ENCODE data around the gene ELF4. TPM values are rescaled to one million over a fixed set of nuclear protein-coding genes. Genes with fewer than 3 reads are reported as not detected.
A peak's percentile ranks its signal among the peaks of the same experiment; 100 is the strongest.

The ELF4 gene
- 10 to 100 TPM; 23.9 to 27.5 TPM for total RNA-seq

GRCh38 chrX:130110379-130111219 lies at the start of gene ELF4:
Gene ELF4 (minus strand): TSS chrX:130110497. CDS start chrX:130081330, 29,167 bp downstream.
- no peaks in the 10 kb centered on the region for H3K9me3 Mint-ChIP-seq (ENCODE audit: low read depth)
- peaks cover 2% of the 10 kb centered on the region for H3K36me3 Mint-ChIP-seq (ENCODE audit: low read depth)
- ChIA-PET POLR2A (no interaction called here), CTCF (no interaction called here)
- intact Hi-C loops (cut with DNase I, micrococcal nuclease): loop anchor here in 1 of 2 experiments (1.0 to 2.0 kb wide), 3 partner anchors 10 to 62 kb away; no protein-coding TSS in a partner anchor
- H3K27me3 Mint-ChIP-seq: no peaks in the 10 kb centered on the region
- peak within 1 kb of the TSS; percentile 91 for H3K27ac Mint-ChIP-seq
- peak; percentile 77 for DNase-seq
- ATAC-seq: peak; percentile 68
- H3K4me3 Mint-ChIP-seq: peak within 1 kb of the TSS; percentile 92
- H3K4me1 Mint-ChIP-seq: peaks cover 46% of the 10 kb centered on the region

DNA sequence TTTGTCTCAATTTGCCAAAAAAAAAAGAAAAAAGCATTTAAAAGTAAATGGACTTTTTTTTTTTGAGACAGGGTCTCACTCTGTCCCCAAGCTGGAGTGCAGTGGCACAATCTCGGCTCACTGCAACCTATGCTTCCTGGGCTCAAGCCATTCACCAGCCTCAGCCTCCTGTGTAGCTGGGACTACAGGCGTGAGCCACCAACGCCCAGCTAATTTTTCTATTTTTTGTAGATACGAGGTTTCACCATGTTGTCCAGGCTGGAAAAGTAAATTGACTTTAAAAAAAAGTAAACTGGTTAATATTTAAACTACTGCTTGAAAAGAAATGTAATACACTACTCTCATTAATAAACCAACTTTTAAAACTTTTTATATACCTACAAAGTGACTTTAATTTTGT lies 49.5 kb upstream of the ELF4 start:
- no peak for ATAC-seq
- H3K4me1 Mint-ChIP-seq: peaks cover 35% of the 10 kb centered on the region
- no peak for DNase-seq
- ChIA-PET POLR2A (no interaction called here), CTCF (no interaction called here)
- no peak overlapping the region for H3K27ac Mint-ChIP-seq
- intact Hi-C loops (cut with DNase I, micrococcal nuclease): no loop called here
- no peaks in the 10 kb centered on the region for H3K9me3 Mint-ChIP-seq (ENCODE audit: low read depth)
- no peak overlapping the region for H3K4me3 Mint-ChIP-seq
- H3K36me3 Mint-ChIP-seq (ENCODE audit: low read depth): peaks cover 6% of the 10 kb centered on the region
- H3K27me3 Mint-ChIP-seq: no peaks in the 10 kb centered on the region

GRCh38 chrX:130158311-130158710 lies 48.0 kb upstream of the ELF4 start:
- ATAC-seq (no peak), DNase-seq (no peak)
- POLR2A ChIA-PET: no interaction called here
- CTCF ChIA-PET: no interaction called here
- peaks cover 11% of the 10 kb centered on the region for H3K36me3 Mint-ChIP-seq (ENCODE audit: low read depth)
- H3K4me1 Mint-ChIP-seq: peaks cover 25% of the 10 kb centered on the region
- no peak overlapping the region for H3K27ac Mint-ChIP-seq
- H3K4me3 Mint-ChIP-seq: no peak overlapping the region
- H3K9me3 Mint-ChIP-seq (ENCODE audit: low read depth): no peaks in the 10 kb centered on the region
- intact Hi-C loops (cut with DNase I, micrococcal nuclease): no loop called here
- H3K27me3 Mint-ChIP-seq: no peaks in the 10 kb centered on the region

DNA sequence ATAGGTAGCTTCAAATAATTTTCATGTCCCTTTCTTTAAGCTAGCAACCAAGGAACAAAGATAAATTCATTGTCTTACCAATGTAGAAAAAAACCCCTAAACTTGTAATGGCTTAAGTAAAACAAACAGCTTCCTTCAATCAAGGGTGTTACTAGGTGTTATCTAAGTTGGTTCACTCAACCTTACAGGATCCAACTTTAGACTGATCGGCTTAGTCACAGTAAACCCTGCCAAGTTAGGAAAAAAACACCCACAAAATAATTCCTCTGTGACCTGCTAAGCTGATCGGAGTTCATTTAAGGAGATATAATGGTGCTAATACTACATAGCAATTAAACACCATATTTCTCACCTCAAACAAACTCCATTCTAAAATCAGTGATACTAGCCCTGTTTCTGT lies 45.3 kb upstream of the ELF4 start:
- ChIA-PET POLR2A (interaction anchor here (0.6 kb wide), 1 partner anchor 15 kb away, joined by 3 read pairs; no protein-coding TSS in a partner anchor), CTCF (interaction anchor here (1.5 kb wide), 1 partner anchor 14 kb away, joined by 5 read pairs; no protein-coding TSS in a partner anchor)
- no peaks in the 10 kb centered on the region for H3K27me3 Mint-ChIP-seq
- no peak overlapping the region for H3K27ac Mint-ChIP-seq
- no peaks in the 10 kb centered on the region for H3K9me3 Mint-ChIP-seq (ENCODE audit: low read depth)
- peaks cover 15% of the 10 kb centered on the region for H3K4me1 Mint-ChIP-seq
- DNase-seq (no peak), ATAC-seq (no peak)
- no peak overlapping the region for H3K4me3 Mint-ChIP-seq
- intact Hi-C loops (cut with DNase I, micrococcal nuclease): no loop called here
- peaks cover 8% of the 10 kb centered on the region for H3K36me3 Mint-ChIP-seq (ENCODE audit: low read depth)

DNA sequence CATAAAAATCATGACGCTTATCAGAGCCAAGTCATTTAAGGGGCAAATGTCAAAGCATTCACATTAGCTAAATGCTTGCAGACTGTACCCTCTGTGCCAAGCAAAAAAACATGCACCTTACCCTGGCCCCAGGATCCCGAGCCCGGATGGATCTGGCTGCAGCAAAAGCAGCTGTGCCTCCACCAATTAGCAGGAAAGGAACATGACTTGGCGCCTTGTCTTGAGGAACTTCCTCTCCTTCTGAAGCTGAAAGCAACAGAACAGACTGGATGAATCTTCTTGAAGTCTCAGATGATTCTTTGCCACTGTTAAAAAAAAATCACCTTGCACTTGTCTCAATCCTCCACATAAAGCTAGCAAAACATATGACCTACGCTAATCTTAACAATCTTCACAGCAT lies 37.3 kb upstream of the ELF4 start:
- H3K36me3 Mint-ChIP-seq (ENCODE audit: low read depth): peaks cover 17% of the 10 kb centered on the region
- ATAC-seq: no peak
- ChIA-PET CTCF (no interaction called here), POLR2A (interaction anchor here (0.6 kb wide), 1 partner anchor 60 kb away, joined by 3 read pairs; no protein-coding TSS in a partner anchor)
- no peak overlapping the region for H3K4me3 Mint-ChIP-seq
- intact Hi-C loops (cut with DNase I, micrococcal nuclease): loop anchor here (5.0 to 10.0 kb wide), 2 partner anchors 45 to 47 kb away; no protein-coding TSS in a partner anchor
- no peaks in the 10 kb centered on the region for H3K27me3 Mint-ChIP-seq
- no peaks in the 10 kb centered on the region for H3K4me1 Mint-ChIP-seq
- DNase-seq: no peak
- H3K27ac Mint-ChIP-seq: peak overlapping the region; percentile 48
- H3K9me3 Mint-ChIP-seq (ENCODE audit: low read depth): no peaks in the 10 kb centered on the region

GRCh38 chrX:130145123-130145522 lies 34.8 kb upstream of the ELF4 start:
- Mint-ChIP-seq H3K4me3 (no peak overlapping the region), H3K9me3 (ENCODE audit: low read depth) (no peaks in the 10 kb centered on the region), H3K36me3 (ENCODE audit: low read depth) (peaks cover 23% of the 10 kb centered on the region), H3K27ac (no peak overlapping the region), H3K4me1 (no peaks in the 10 kb centered on the region), H3K27me3 (no peaks in the 10 kb centered on the region)
- intact Hi-C loops (cut with DNase I, micrococcal nuclease): loop anchor here (5.0 to 10.0 kb wide), 2 partner anchors 47 to 50 kb away; no protein-coding TSS in a partner anchor
- ATAC-seq (no peak), DNase-seq (no peak)
- ChIA-PET POLR2A (no interaction called here), CTCF (interaction anchor here (0.7 kb wide), 1 partner anchor 47 kb away, joined by 3 read pairs; no protein-coding TSS in a partner anchor)

DNA sequence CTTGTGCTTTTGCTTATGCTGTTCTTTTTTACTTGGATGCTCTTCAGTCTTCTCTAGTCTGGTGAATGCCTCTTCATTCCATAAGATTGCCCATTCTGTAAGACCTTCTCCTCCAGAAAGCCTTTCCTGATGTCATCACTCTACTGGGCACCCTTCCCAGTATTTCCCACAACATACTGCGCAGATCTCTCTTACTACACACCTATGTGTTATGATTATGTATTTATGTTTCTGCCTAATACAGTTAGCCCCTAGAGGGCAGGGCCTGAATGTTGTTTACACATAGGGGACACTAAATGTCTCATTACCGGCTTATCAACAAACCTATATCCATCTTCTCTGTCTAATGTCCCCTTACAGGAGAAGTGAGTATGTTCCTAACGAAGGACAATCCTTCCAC lies 34.2 kb upstream of the ELF4 start:
- CTCF ChIA-PET: no interaction called here
- Mint-ChIP-seq H3K9me3 (ENCODE audit: low read depth) (no peaks in the 10 kb centered on the region), H3K27ac (no peak overlapping the region), H3K4me1 (no peaks in the 10 kb centered on the region), H3K36me3 (ENCODE audit: low read depth) (peaks cover 23% of the 10 kb centered on the region), H3K27me3 (no peaks in the 10 kb centered on the region), H3K4me3 (no peak overlapping the region)
- intact Hi-C loops (cut with DNase I, micrococcal nuclease): loop anchor here in 1 of 2 experiments (10.0 kb wide), 1 partner anchor 50 kb away; no protein-coding TSS in a partner anchor
- POLR2A ChIA-PET: no interaction called here
- DNase-seq: no peak
- no peak for ATAC-seq

- ATAC-seq (no peak), DNase-seq (no peak)
- intact Hi-C loops (cut with DNase I, micrococcal nuclease): loop anchor here in 1 of 2 experiments (10.0 kb wide), 1 partner anchor 55 kb away; no protein-coding TSS in a partner anchor
- Mint-ChIP-seq H3K27ac (no peak overlapping the region), H3K9me3 (ENCODE audit: low read depth) (no peaks in the 10 kb centered on the region), H3K4me3 (no peak overlapping the region), H3K4me1 (no peaks in the 10 kb centered on the region), H3K36me3 (ENCODE audit: low read depth) (peaks cover 19% of the 10 kb centered on the region), H3K27me3 (no peaks in the 10 kb centered on the region)
- POLR2A ChIA-PET: interaction anchor here (0.6 kb wide), 1 partner anchor 589 kb away, joined by 3 read pairs; no protein-coding TSS in a partner anchor
- CTCF ChIA-PET: no interaction called here
Observed at GRCh38 chrX:130139474-130140201, 29.3 kb upstream of the ELF4 start.

DNA sequence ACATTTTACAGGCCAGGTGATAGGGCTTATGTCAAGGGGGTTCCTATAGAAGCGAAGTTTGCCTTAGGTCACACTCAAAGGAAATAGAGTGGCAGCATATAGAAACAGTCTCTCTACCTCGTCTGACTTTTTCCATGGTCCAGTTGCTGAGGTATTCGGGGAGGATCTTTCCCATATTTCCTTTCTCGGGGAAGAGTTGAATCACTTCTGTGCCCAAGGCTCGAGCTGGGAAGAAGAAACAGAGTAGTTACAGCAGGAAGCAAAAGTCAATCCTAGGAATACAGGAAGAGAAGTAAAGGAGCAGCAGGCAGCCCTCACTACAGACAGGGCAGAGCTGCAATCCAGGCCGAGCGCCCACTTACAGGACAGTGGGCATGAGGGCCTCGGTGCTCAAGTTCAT lies 26.7 kb upstream of the ELF4 start:
- intact Hi-C loops (cut with DNase I, micrococcal nuclease): no loop called here
- ChIA-PET POLR2A (no interaction called here), CTCF (interaction anchor here (0.5 to 0.6 kb wide), 3 partner anchors 17 to 509 kb away, joined by 3 to 5 read pairs (median 3); no protein-coding TSS in a partner anchor)
- no peak overlapping the region for H3K4me3 Mint-ChIP-seq
- ATAC-seq (no peak), DNase-seq (no peak)
- H3K4me1 Mint-ChIP-seq: no peaks in the 10 kb centered on the region
- H3K36me3 Mint-ChIP-seq (ENCODE audit: low read depth): peaks cover 16% of the 10 kb centered on the region
- no peak overlapping the region for H3K27ac Mint-ChIP-seq
- H3K27me3 Mint-ChIP-seq: no peaks in the 10 kb centered on the region
- no peaks in the 10 kb centered on the region for H3K9me3 Mint-ChIP-seq (ENCODE audit: low read depth)

DNA sequence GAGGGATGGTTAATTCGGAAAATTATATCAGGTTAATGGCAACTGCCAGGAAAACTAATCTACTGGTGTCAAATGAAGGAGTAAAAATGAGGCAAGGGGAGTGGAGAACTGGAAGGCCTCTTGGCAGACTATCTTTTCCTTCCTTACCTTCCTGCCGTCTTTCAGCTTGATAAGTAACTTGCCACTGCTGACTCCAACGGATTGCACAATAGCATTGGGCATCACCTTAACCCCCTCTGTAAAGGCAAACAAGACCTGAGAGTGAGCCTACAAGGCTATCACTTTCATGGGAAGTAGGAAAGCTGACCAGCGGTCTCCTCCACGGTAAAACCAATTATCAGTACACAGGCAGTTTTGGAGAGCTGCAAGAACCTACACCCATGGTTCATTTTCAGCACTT lies 26.2 kb upstream of the ELF4 start:
- intact Hi-C loops (cut with DNase I, micrococcal nuclease): no loop called here
- CTCF ChIA-PET: interaction anchor here (0.5 to 0.6 kb wide), 3 partner anchors 16 to 508 kb away, joined by 3 to 5 read pairs (median 3); no protein-coding TSS in a partner anchor
- POLR2A ChIA-PET: no interaction called here
- no peak overlapping the region for H3K27ac Mint-ChIP-seq
- H3K4me3 Mint-ChIP-seq: no peak overlapping the region
- ATAC-seq: no peak
- peaks cover 13% of the 10 kb centered on the region for H3K36me3 Mint-ChIP-seq (ENCODE audit: low read depth)
- no peaks in the 10 kb centered on the region for H3K4me1 Mint-ChIP-seq
- no peaks in the 10 kb centered on the region for H3K9me3 Mint-ChIP-seq (ENCODE audit: low read depth)
- H3K27me3 Mint-ChIP-seq: no peaks in the 10 kb centered on the region
- DNase-seq: no peak

- Mint-ChIP-seq H3K4me3 (no peak overlapping the region), H3K9me3 (ENCODE audit: low read depth) (no peaks in the 10 kb centered on the region), H3K27me3 (no peaks in the 10 kb centered on the region), H3K36me3 (ENCODE audit: low read depth) (peaks cover 17% of the 10 kb centered on the region), H3K27ac (no peak overlapping the region), H3K4me1 (no peaks in the 10 kb centered on the region)
- CTCF ChIA-PET: interaction anchor here (1.0 to 1.4 kb wide), 3 partner anchors 11 to 51 kb away, joined by 3 read pairs; no protein-coding TSS in a partner anchor
- POLR2A ChIA-PET: no interaction called here
- DNase-seq: no peak
- no peak for ATAC-seq
- intact Hi-C loops (cut with DNase I, micrococcal nuclease): no loop called here
Observed at GRCh38 chrX:130130990-130131389, 20.7 kb upstream of the ELF4 start.

Measured in activated CD4-positive, alpha-beta T cell treated with anti-CD3 and anti-CD28 coated beads for 36 hours (primary cell).